ENCODE measurements around the gene FKBP7. TPM values are rescaled to one million over a fixed set of nuclear protein-coding genes. Genes with fewer than 3 reads are reported as not detected.

The FKBP7 gene
- total and polyA plus RNA-seq, 5 donors from 2014 or later, result 0.42 to 3.1 (median 0.59) TPM

GRCh38 chr2:178485356-178485755, 7.0 kb upstream of the FKBP7 start:
- Mint-ChIP-seq H3K36me3 (peaks cover 39% of the 10 kb centered on the region), H3K4me3 (peak overlapping the region in 1 of 4 donors; percentile 34), H3K27ac (no peak overlapping the region), H3K27me3 (no peaks in the 10 kb centered on the region), H3K4me1 (peaks cover 30 to 64% (median 53%) of the 10 kb centered on the region in 4 donors), H3K9me3 (no peaks in the 10 kb centered on the region)
- peaks cover 23% of the 10 kb centered on the region for H3K36me3 ChIP-seq (ENCODE audit: control insufficient read depth, insufficient read depth, low read length)
- DNase-seq (no peak), ATAC-seq (ENCODE audit: low read depth in 2 of 2) (no peak)
- H3K27ac ChIP-seq (ENCODE audit: insufficient read depth, low read length, poor library complexity, severe bottlenecking), result no peak overlapping the region
- peaks cover 28% of the 10 kb centered on the region for H3K4me1 ChIP-seq (ENCODE audit: control insufficient read depth, insufficient read depth, low read length, poor library complexity, severe bottlenecking)
- H3K9me3 ChIP-seq (ENCODE audit: control insufficient read depth in 2 of 2, low read length in 2 of 2), result no peaks in the 10 kb centered on the region
- no peak overlapping the region for H3K4me3 ChIP-seq (ENCODE audit: low read depth, low read length)
- no peaks in the 10 kb centered on the region for H3K27me3 ChIP-seq (ENCODE audit: control insufficient read depth, insufficient read depth, low read length)

- ATAC-seq (ENCODE audit: low read depth in 2 of 2) (no peak), DNase-seq (no peak)
- H3K9me3 Mint-ChIP-seq, result no peaks in the 10 kb centered on the region
- H3K4me1 Mint-ChIP-seq, result peaks cover 27 to 64% (median 51%) of the 10 kb centered on the region in 4 donors
- peaks cover 30% of the 10 kb centered on the region for H3K36me3 Mint-ChIP-seq
- Histone ChIP-seq H3K27ac (ENCODE audit: insufficient read depth, low read length, poor library complexity, severe bottlenecking) (no peak overlapping the region), H3K27me3 (ENCODE audit: control insufficient read depth, insufficient read depth, low read length) (no peaks in the 10 kb centered on the region), H3K4me1 (ENCODE audit: control insufficient read depth, insufficient read depth, low read length, poor library complexity, severe bottlenecking) (peaks cover 37% of the 10 kb centered on the region), H3K36me3 (ENCODE audit: control insufficient read depth, insufficient read depth, low read length) (peaks cover 17% of the 10 kb centered on the region), H3K4me3 (ENCODE audit: low read depth, low read length) (no peak overlapping the region), H3K9me3 (ENCODE audit: control insufficient read depth in 2 of 2, low read length in 2 of 2) (no peaks in the 10 kb centered on the region)
- no peak overlapping the region for H3K27ac Mint-ChIP-seq
- peak overlapping the region in 2 of 4 donors; percentile 5 to 27 for H3K4me3 Mint-ChIP-seq
- H3K27me3 Mint-ChIP-seq, result peaks cover 2% of the 10 kb centered on the region
Measured at GRCh38 chr2:178484245-178485041, 6.0 kb upstream of the FKBP7 start.

DNA sequence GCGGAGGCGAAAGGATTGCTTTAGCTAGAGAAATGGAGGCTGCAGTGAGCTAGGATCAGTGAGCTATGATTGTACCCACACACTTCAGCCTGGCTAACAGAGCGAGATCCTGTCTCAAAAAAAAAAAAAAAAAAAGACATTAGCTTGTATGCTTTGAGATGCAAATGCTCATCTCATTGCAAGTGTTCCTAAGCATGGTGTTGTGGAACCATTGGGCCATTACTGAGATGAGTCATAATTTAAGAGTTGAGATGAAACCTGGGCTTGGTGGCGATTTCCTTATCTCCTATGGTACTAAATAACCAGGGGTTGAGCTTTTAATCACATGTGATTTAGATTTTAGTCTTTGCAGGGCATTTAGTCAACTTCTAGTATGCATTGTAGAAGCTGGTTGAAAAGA, 4.0 kb upstream of the FKBP7 start:
- H3K27ac Mint-ChIP-seq, result peak overlapping the region in 2 of 3 donors; percentile 52 to 93
- peak overlapping the region; percentile 92 for H3K4me3 ChIP-seq (ENCODE audit: low read depth, low read length)
- no peaks in the 10 kb centered on the region for H3K9me3 Mint-ChIP-seq
- no peaks in the 10 kb centered on the region for H3K27me3 ChIP-seq (ENCODE audit: control insufficient read depth, insufficient read depth, low read length)
- ATAC-seq (ENCODE audit: low read depth in 2 of 2) (no peak), DNase-seq (peak in 1 of 3 donors; percentile 45)
- H3K9me3 ChIP-seq (ENCODE audit: control insufficient read depth in 2 of 2, low read length in 2 of 2), result no peaks in the 10 kb centered on the region
- peaks cover 35 to 72% (median 49%) of the 10 kb centered on the region in 4 donors for H3K4me1 Mint-ChIP-seq
- peaks cover 8% of the 10 kb centered on the region for H3K36me3 ChIP-seq (ENCODE audit: control insufficient read depth, insufficient read depth, low read length)
- H3K4me1 ChIP-seq (ENCODE audit: control insufficient read depth, insufficient read depth, low read length, poor library complexity, severe bottlenecking), result peaks cover 53% of the 10 kb centered on the region
- peaks cover 17% of the 10 kb centered on the region for H3K36me3 Mint-ChIP-seq
- peak overlapping the region; percentile 95 to 98 (median 96) for H3K4me3 Mint-ChIP-seq
- H3K27me3 Mint-ChIP-seq, result peaks cover 11% of the 10 kb centered on the region
- H3K27ac ChIP-seq (ENCODE audit: insufficient read depth, low read length, poor library complexity, severe bottlenecking), result no peak overlapping the region

DNA sequence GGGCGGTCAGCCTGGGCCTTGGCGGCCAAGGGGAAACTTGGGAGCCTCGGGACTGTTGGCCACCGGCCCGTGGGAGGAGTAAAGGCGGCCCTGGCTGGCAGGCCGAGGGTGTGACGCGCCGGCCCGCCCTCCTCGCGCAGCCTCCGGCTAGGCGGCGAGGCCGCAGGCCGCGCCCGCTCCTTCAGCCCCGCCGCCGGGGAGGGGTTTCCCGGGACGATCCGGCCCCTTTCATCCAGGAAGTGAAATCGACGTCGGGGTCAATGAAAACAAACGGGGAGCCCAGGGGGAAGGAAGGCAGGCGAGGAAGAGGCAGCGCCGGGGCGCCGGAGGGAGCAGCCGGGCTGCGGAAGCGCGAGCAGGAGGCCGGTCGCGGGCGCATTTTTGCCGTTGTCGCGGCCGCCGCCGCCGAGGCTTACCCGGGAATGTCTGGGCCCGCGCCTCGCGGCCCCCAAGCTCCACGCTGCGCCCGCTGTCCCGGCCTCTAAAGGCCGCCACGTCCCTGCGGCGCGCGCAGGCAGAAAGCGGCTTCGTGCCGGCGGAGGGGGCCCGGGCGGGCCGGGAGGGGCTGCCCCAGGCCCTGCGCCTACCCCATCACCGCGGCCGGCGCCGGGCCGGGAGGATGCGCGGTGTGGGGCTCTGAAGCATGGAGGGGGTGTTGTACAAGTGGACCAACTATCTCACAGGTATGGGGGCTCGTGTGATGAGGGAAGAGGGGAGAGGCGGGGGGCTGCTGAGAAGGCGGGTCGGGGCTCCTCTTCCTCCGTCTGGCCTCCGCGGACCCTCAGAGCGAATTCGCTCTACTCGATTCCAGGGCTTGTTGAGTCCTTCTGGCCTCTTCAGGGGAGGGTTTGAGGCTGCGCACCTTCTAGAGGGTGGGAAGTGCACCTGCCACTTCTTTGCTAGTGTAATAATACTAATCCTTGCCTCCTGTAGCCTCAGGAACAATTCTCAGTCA, 2.1 kb upstream of the FKBP7 start, which contains the start of gene PLEKHA3:
Gene PLEKHA3 (plus strand): TSS at position 231 of the 955 bp plus-strand sequence. CDS start 413 bp downstream, at position 644.
- Histone ChIP-seq H3K27ac (ENCODE audit: insufficient read depth, low read length, poor library complexity, severe bottlenecking) (peak within 1 kb of the TSS; percentile 95), H3K27me3 (ENCODE audit: control insufficient read depth, insufficient read depth, low read length) (no peaks in the 10 kb centered on the region), H3K4me3 (ENCODE audit: low read depth, low read length) (peak within 1 kb of the TSS; percentile 98), H3K4me1 (ENCODE audit: control insufficient read depth, insufficient read depth, low read length, poor library complexity, severe bottlenecking) (peaks cover 53% of the 10 kb centered on the region), H3K36me3 (ENCODE audit: control insufficient read depth, insufficient read depth, low read length) (no peaks in the 10 kb centered on the region), H3K9me3 (ENCODE audit: control insufficient read depth in 2 of 2, low read length in 2 of 2) (no peaks in the 10 kb centered on the region)
- H3K27ac Mint-ChIP-seq, result peak within 1 kb of the TSS; percentile 97 to 99 (median 99)
- peaks cover 2% of the 10 kb centered on the region for H3K36me3 Mint-ChIP-seq
- peaks cover 26 to 61% (median 48%) of the 10 kb centered on the region in 4 donors for H3K4me1 Mint-ChIP-seq
- H3K4me3 Mint-ChIP-seq, result peak within 1 kb of the TSS; percentile 96 to 98 (median 98)
- peak; percentile 66 to 85 (median 79) for DNase-seq
- no peaks in the 10 kb centered on the region for H3K9me3 Mint-ChIP-seq
- H3K27me3 Mint-ChIP-seq, result peaks cover 11% of the 10 kb centered on the region
- peak; percentile 46 to 49 for ATAC-seq (ENCODE audit: low read depth in 2 of 2)

GRCh38 chr2:178479758-178480226, 1.4 kb upstream of the FKBP7 start:
- H3K36me3 Mint-ChIP-seq, result no peaks in the 10 kb centered on the region
- H3K4me3 ChIP-seq (ENCODE audit: low read depth, low read length), result peak overlapping the region; percentile 98
- no peaks in the 10 kb centered on the region for H3K27me3 ChIP-seq (ENCODE audit: control insufficient read depth, insufficient read depth, low read length)
- no peaks in the 10 kb centered on the region for H3K9me3 Mint-ChIP-seq
- DNase-seq (no peak), ATAC-seq (ENCODE audit: low read depth in 2 of 2) (no peak)
- H3K27me3 Mint-ChIP-seq, result peaks cover 11% of the 10 kb centered on the region
- H3K27ac ChIP-seq (ENCODE audit: insufficient read depth, low read length, poor library complexity, severe bottlenecking), result peak overlapping the region; percentile 95
- peaks cover 25 to 59% (median 45%) of the 10 kb centered on the region in 4 donors for H3K4me1 Mint-ChIP-seq
- H3K9me3 ChIP-seq (ENCODE audit: control insufficient read depth in 2 of 2, low read length in 2 of 2), result no peaks in the 10 kb centered on the region
- peak overlapping the region; percentile 96 to 98 (median 98) for H3K4me3 Mint-ChIP-seq
- peak overlapping the region; percentile 40 to 99 (median 99) for H3K27ac Mint-ChIP-seq
- no peaks in the 10 kb centered on the region for H3K36me3 ChIP-seq (ENCODE audit: control insufficient read depth, insufficient read depth, low read length)
- peaks cover 53% of the 10 kb centered on the region for H3K4me1 ChIP-seq (ENCODE audit: control insufficient read depth, insufficient read depth, low read length, poor library complexity, severe bottlenecking)

- Mint-ChIP-seq H3K9me3 (no peaks in the 10 kb centered on the region), H3K4me3 (peak overlapping the region; percentile 96 to 98 (median 98)), H3K27ac (peak overlapping the region; percentile 97 to 99 (median 99)), H3K4me1 (peaks cover 19 to 54% (median 39%) of the 10 kb centered on the region in 4 donors), H3K36me3 (no peaks in the 10 kb centered on the region), H3K27me3 (peaks cover 11% of the 10 kb centered on the region)
- ATAC-seq (ENCODE audit: low read depth in 2 of 2) (no peak), DNase-seq (no peak)
- peak overlapping the region; percentile 98 for H3K4me3 ChIP-seq (ENCODE audit: low read depth, low read length)
- H3K27ac ChIP-seq (ENCODE audit: insufficient read depth, low read length, poor library complexity, severe bottlenecking), result peak overlapping the region; percentile 95
- no peaks in the 10 kb centered on the region for H3K27me3 ChIP-seq (ENCODE audit: control insufficient read depth, insufficient read depth, low read length)
- no peaks in the 10 kb centered on the region for H3K36me3 ChIP-seq (ENCODE audit: control insufficient read depth, insufficient read depth, low read length)
- peaks cover 53% of the 10 kb centered on the region for H3K4me1 ChIP-seq (ENCODE audit: control insufficient read depth, insufficient read depth, low read length, poor library complexity, severe bottlenecking)
- no peaks in the 10 kb centered on the region for H3K9me3 ChIP-seq (ENCODE audit: control insufficient read depth in 2 of 2, low read length in 2 of 2)
Measured at GRCh38 chr2:178479275-178479616, 846 bp upstream of the FKBP7 start.

GRCh38 chr2:178478130-178478438, 316 bp downstream of the FKBP7 start:
- peaks cover 11% of the 10 kb centered on the region for H3K27me3 Mint-ChIP-seq
- peaks cover 23 to 49% (median 35%) of the 10 kb centered on the region in 4 donors for H3K4me1 Mint-ChIP-seq
- H3K4me1 ChIP-seq (ENCODE audit: control insufficient read depth, insufficient read depth, low read length, poor library complexity, severe bottlenecking), result peaks cover 52% of the 10 kb centered on the region
- no peaks in the 10 kb centered on the region for H3K27me3 ChIP-seq (ENCODE audit: control insufficient read depth, insufficient read depth, low read length)
- no peaks in the 10 kb centered on the region for H3K36me3 ChIP-seq (ENCODE audit: control insufficient read depth, insufficient read depth, low read length)
- H3K27ac Mint-ChIP-seq, result peak overlapping the region; percentile 97 to 99 (median 99)
- H3K27ac ChIP-seq (ENCODE audit: insufficient read depth, low read length, poor library complexity, severe bottlenecking), result peak overlapping the region; percentile 95
- H3K36me3 Mint-ChIP-seq, result no peaks in the 10 kb centered on the region
- H3K9me3 ChIP-seq (ENCODE audit: control insufficient read depth in 2 of 2, low read length in 2 of 2), result no peaks in the 10 kb centered on the region
- H3K4me3 ChIP-seq (ENCODE audit: low read depth, low read length), result peak overlapping the region; percentile 98
- ATAC-seq (ENCODE audit: low read depth in 2 of 2) (no peak), DNase-seq (no peak)
- H3K9me3 Mint-ChIP-seq, result no peaks in the 10 kb centered on the region
- peak overlapping the region; percentile 96 to 98 (median 98) for H3K4me3 Mint-ChIP-seq
